PC-3 (cell line): ENCODE results near the gene PELI2. TPM values are rescaled to one million over a fixed set of nuclear protein-coding genes. Genes with fewer than 3 reads are reported as not detected.

ENCODE experiments used
- ATAC-seq: fragments of 200-7000 bp; cut with Tn5 transposase; 2 replicates; pipeline ENCODE4 v1.9.1; 2020; ENCODE audit warnings: mild to moderate bottlenecking, moderate library complexity
- BruUV-seq: library from RNA; stranded (reverse); fragments of 400-500 nt; replicated peaks from 2 replicates; lab custom pipeline; 2021; lab: Mats Ljungman, UMichigan
- CTCF ChIA-PET: fragments of 300-600 bp; sonication (Branson Sonifier 250); formaldehyde crosslinking; loops from one replicate; lab custom pipeline; 2022; ENCODE audit warnings: antibody characterized with exemption; lab: Charles Lee
- POLR2A ChIA-PET: fragments of 300-600 bp; sonication (Branson Sonifier 250); formaldehyde crosslinking; loops from one replicate; lab custom pipeline; 2022; ENCODE audit warnings: antibody characterized with exemption; ENCODE audit not compliant: unreplicated experiment; lab: Charles Lee
- DNase-seq: peaks from one replicate; pipeline ENCODE4 v3.0.0-alpha.2; 2015
- H2AFZ ChIP-seq: fragments of 300-600 bp; sonication (generic); 2 replicates; pipeline ENCODE4 v1.6.0; 2016; ENCODE audit warnings: antibody characterized with exemption, low read length
- H3F3A ChIP-seq: fragments of 300-600 bp; sonication (generic); one replicate; pipeline ENCODE4 v1.6.0; 2017; ENCODE audit warnings: antibody characterized with exemption, low read length, control low read depth, mild to moderate bottlenecking; ENCODE audit not compliant: unreplicated experiment
- H3K27ac ChIP-seq: fragments of 300-600 bp; sonication (generic); 2 replicates; pipeline ENCODE4 v1.5.1; 2016; ENCODE audit warnings: mild to moderate bottlenecking, low read length
- H3K27me3 ChIP-seq: fragments of 300-600 bp; sonication (generic); 2 replicates; pipeline ENCODE4 v1.6.1; 2016; ENCODE audit warnings: low read length, mixed read lengths
- H3K36me3 ChIP-seq: fragments of 300-600 bp; sonication (generic); 2 replicates; pipeline ENCODE4 v1.6.1; 2016; ENCODE audit warnings: low read depth, mixed run types, low read length, mixed read lengths
- H3K4me1 ChIP-seq: fragments of 300-600 bp; sonication (generic); 2 replicates; pipeline ENCODE4 v1.5.1; 2016; ENCODE audit warnings: low read length; ENCODE audit not compliant: insufficient read depth
- H3K4me2 ChIP-seq: fragments of 300-600 bp; sonication (generic); 2 replicates; pipeline ENCODE4 v1.6.0; 2016; ENCODE audit warnings: low read length
- H3K4me3 ChIP-seq: fragments of 300-600 bp; sonication (generic); 2 replicates; pipeline ENCODE4 v1.5.1; 2016; ENCODE audit warnings: mild to moderate bottlenecking, low read length, mixed read lengths
- H3K79me2 ChIP-seq: fragments of 300-600 bp; sonication (generic); 2 replicates; pipeline ENCODE4 v1.6.1; 2017; ENCODE audit warnings: low read length, mixed read lengths
- H3K9ac ChIP-seq: fragments of 300-600 bp; sonication (generic); 2 replicates; pipeline ENCODE4 v1.6.0; 2016; ENCODE audit warnings: mild to moderate bottlenecking, low read length
- H3K9me2 ChIP-seq: fragments of 300-600 bp; sonication (generic); replicated peaks from 2 replicates; pipeline ENCODE4 v1.6.1; 2016; ENCODE audit warnings: mixed run types, low read length, mixed read lengths
- H3K9me3 ChIP-seq: fragments of 300-600 bp; sonication (generic); 2 replicates; pipeline ENCODE4 v1.6.1; 2016; ENCODE audit warnings: low read length, mixed read lengths
- H4K20me1 ChIP-seq: fragments of 300-600 bp; sonication (generic); 2 replicates; pipeline ENCODE4 v1.6.1; 2016; ENCODE audit warnings: low read length, mixed read lengths
- EZH2 ChIP-seq: fragments of 300-600 bp; sonication (generic); IDR thresholded peaks from one replicate; pipeline ENCODE4 v1.6.1; 2017; ENCODE audit warnings: antibody characterized with exemption, mild to moderate bottlenecking, low read length; ENCODE audit not compliant: unreplicated experiment
- EZH2phosphoT487 ChIP-seq: fragments of 300-600 bp; sonication (generic); IDR thresholded peaks from 2 replicates; pipeline ENCODE4 v1.6.1; 2018; ENCODE audit warnings: mild to moderate bottlenecking, antibody characterized with exemption, low read length, borderline replicate concordance
- intact Hi-C: fragments of 100-400 bp; cut with micrococcal nuclease; formaldehyde crosslinking; loops from 2 replicates; pipeline ENCODE4 v1.9.0; 2023
- total RNA-seq: library from RNA; depleted of rRNA; stranded (reverse); fragments of >200 nt; gene quantifications from 2 replicates; pipeline ENCODE4 v1.2.3, GENCODE V29; 2014
- TF ChIP-seq, protein P1 (sequence below): fragments of 300-600 bp; sonication (generic); conservative IDR thresholded peaks from 2 replicates; pipeline ENCODE4 v1.5.1; 2017; ENCODE audit warnings: antibody characterized with exemption, low read depth, mild to moderate bottlenecking, low read length

Gene PELI2
- total RNA-seq, 1 experiment from 2014 or later = 0.11 TPM

DNA sequence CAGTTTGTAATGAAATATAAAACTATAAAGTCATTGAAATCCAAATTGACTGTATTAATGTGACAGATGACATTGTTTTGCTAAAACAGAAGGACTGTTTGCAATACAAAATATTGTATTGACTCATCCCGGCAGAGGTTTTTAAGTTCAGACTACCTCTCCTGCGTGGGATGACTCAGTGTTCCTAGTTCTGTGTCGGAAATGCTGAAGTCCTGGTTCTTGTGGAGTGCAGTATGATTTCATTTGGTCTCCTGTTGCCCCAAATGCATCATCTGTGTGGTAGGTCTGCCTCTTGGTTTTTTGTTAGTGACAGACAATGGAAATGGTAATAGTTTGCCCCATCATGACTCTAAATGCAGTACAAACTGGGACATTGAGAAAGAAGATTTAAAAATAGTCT is 27.8 kb downstream of the PELI2 start:
- Histone ChIP-seq H3F3A (no peaks in the 10 kb centered on the region), H3K9ac (no peak overlapping the region), H3K27ac (no peak overlapping the region), H4K20me1 (no peaks in the 10 kb centered on the region), H3K4me3 (no peak overlapping the region), H3K4me1 (no peaks in the 10 kb centered on the region), H3K4me2 (no peak overlapping the region), H3K9me2 (no peaks in the 10 kb centered on the region), H3K79me2 (no peaks in the 10 kb centered on the region), H3K36me3 (no peaks in the 10 kb centered on the region), H2AFZ (no peak overlapping the region), H3K27me3 (peaks cover 89% of the 10 kb centered on the region), H3K9me3 (no peaks in the 10 kb centered on the region)
- DNase-seq (peak; percentile 54), ATAC-seq (peak; percentile 45)
- ChIA-PET POLR2A (no interaction called here), CTCF (no interaction called here)
- TF ChIP-seq EZH2phosphoT487 = no peak
- TF ChIP-seq, protein P1, sequence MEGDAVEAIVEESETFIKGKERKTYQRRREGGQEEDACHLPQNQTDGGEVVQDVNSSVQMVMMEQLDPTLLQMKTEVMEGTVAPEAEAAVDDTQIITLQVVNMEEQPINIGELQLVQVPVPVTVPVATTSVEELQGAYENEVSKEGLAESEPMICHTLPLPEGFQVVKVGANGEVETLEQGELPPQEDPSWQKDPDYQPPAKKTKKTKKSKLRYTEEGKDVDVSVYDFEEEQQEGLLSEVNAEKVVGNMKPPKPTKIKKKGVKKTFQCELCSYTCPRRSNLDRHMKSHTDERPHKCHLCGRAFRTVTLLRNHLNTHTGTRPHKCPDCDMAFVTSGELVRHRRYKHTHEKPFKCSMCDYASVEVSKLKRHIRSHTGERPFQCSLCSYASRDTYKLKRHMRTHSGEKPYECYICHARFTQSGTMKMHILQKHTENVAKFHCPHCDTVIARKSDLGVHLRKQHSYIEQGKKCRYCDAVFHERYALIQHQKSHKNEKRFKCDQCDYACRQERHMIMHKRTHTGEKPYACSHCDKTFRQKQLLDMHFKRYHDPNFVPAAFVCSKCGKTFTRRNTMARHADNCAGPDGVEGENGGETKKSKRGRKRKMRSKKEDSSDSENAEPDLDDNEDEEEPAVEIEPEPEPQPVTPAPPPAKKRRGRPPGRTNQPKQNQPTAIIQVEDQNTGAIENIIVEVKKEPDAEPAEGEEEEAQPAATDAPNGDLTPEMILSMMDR = no peak
- TF ChIP-seq EZH2 = no peak
- BruUV-seq = no TSS peak
- intact Hi-C loops = no loop called here

DNA sequence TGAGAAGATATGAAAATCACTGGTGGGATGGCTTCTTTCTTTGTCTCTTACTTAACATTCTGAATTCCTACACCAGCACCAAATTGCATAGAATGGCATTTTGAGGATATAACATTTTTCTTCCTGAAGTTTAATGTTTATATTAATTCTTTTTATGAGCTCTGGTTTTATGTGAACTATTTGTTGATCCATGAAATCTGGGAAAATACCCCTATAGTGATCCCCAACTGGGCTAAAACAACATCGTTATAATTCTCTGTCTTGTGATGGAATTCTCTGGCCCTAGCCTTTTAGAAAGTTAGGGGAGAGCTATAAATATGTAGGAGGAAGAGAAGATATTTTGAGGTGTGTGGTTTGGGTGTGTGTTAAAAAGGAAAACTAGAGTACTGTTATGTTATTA is 29.2 kb downstream of the PELI2 start:
- ATAC-seq (no peak), DNase-seq (no peak)
- TF ChIP-seq EZH2 = no peak
- TF ChIP-seq, protein P1 = no peak
- TF ChIP-seq EZH2phosphoT487 = no peak
- Histone ChIP-seq H3K27me3 (peaks cover 89% of the 10 kb centered on the region), H3F3A (no peaks in the 10 kb centered on the region), H3K4me1 (no peaks in the 10 kb centered on the region), H3K9me3 (no peaks in the 10 kb centered on the region), H3K27ac (no peak overlapping the region), H3K4me3 (no peak overlapping the region), H2AFZ (no peak overlapping the region), H3K79me2 (no peaks in the 10 kb centered on the region), H3K9me2 (no peaks in the 10 kb centered on the region), H3K9ac (no peak overlapping the region), H3K4me2 (no peak overlapping the region), H3K36me3 (no peaks in the 10 kb centered on the region), H4K20me1 (no peaks in the 10 kb centered on the region)
- BruUV-seq = no TSS peak
- ChIA-PET POLR2A (no interaction called here), CTCF (no interaction called here)
- intact Hi-C loops = no loop called here

GRCh38 chr14:56147986-56148901 is 30.0 kb downstream of the PELI2 start:
- H3K4me3 ChIP-seq = no peak overlapping the region
- no peaks in the 10 kb centered on the region for H3K79me2 ChIP-seq
- ChIA-PET CTCF (no interaction called here), POLR2A (no interaction called here)
- H3K9ac ChIP-seq = no peak overlapping the region
- no peaks in the 10 kb centered on the region for H3K4me1 ChIP-seq
- no peaks in the 10 kb centered on the region for H4K20me1 ChIP-seq
- no peaks in the 10 kb centered on the region for H3K36me3 ChIP-seq
- ATAC-seq = no peak
- no peak overlapping the region for H3K27ac ChIP-seq
- no peak overlapping the region for H3K4me2 ChIP-seq
- no peaks in the 10 kb centered on the region for H3F3A ChIP-seq
- DNase-seq = no peak
- intact Hi-C loops = no loop called here
- no TSS peak for BruUV-seq
- TF ChIP-seq EZH2 (no peak), EZH2phosphoT487 (no peak)
- TF ChIP-seq, protein P1 = no peak
- no peak overlapping the region for H2AFZ ChIP-seq
- H3K9me3 ChIP-seq = no peaks in the 10 kb centered on the region
- peaks cover 89% of the 10 kb centered on the region for H3K27me3 ChIP-seq
- H3K9me2 ChIP-seq = no peaks in the 10 kb centered on the region
